ENCODE measurements around the gene TRIM42. TPM values are rescaled to one million over a fixed set of nuclear protein-coding genes. Genes with fewer than 3 reads are reported as not detected.
A peak's percentile ranks its signal among the peaks of the same experiment; 100 is the strongest.

The TRIM42 gene
- total RNA-seq = under 1 TPM in 5 of 8 experiments, not detected in 3; 0.07 to 0.28 (median 0.14) TPM

GRCh38 chr3:140677764-140678163 lies at the start of gene TRIM42:
Gene TRIM42 (plus strand): TSS chr3:140678064. CDS start chr3:140678230, 166 bp downstream.
- no peak for ATAC-seq (replicated peaks in 6 of 8)
- WGBS, 10 experiments = 0 to 100% (median 100%) methylated on average over 1 of the region's 2 CpGs; no CpG with 5 or more reads in 5 of the 10 experiments
- no peak within 1 kb of the TSS for H3K27ac ChIP-seq
- H3K4me3 ChIP-seq = no peak within 1 kb of the TSS
- in situ Hi-C loops (cut with MboI; ENCODE audit: low pct_unique_long_range_greater_than_20kb in 2 of 9, low sequenced_read_pairs in 9 of 9, unreplicated experiment in 9 of 9) = no loop called here
- no peaks in the 10 kb centered on the region for H3K4me1 ChIP-seq (replicated peaks in 1 of 2)

DNA sequence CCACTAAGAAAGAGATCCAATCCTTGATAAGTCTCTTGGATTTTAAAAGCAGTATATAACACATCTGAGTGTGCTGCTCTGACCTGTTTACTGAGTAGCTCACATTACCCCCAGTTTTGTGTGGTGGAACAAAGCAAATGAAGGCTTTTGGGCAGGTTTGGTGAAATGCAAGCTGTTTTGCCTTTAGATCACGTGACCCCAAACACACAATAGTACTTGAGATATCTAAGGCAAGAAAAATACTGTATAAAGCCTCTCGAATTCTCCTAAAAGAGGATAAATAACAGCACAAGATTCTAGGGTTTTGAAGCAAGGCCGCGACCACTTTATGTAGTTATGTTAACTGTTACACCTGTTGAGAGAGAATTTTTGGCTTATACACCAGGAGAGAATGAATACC lies 49.3 kb upstream of the TRIM42 start:
- in situ Hi-C loops (cut with MboI; ENCODE audit: low pct_unique_long_range_greater_than_20kb in 2 of 9, low sequenced_read_pairs in 9 of 9, unreplicated experiment in 9 of 9) = no loop called here
- WGBS, 10 experiments = 0 to 90% (median 52%) methylated on average over 1 to 4 of the region's 4 CpGs; no CpG with 5 or more reads in 2 of the 10 experiments

DNA sequence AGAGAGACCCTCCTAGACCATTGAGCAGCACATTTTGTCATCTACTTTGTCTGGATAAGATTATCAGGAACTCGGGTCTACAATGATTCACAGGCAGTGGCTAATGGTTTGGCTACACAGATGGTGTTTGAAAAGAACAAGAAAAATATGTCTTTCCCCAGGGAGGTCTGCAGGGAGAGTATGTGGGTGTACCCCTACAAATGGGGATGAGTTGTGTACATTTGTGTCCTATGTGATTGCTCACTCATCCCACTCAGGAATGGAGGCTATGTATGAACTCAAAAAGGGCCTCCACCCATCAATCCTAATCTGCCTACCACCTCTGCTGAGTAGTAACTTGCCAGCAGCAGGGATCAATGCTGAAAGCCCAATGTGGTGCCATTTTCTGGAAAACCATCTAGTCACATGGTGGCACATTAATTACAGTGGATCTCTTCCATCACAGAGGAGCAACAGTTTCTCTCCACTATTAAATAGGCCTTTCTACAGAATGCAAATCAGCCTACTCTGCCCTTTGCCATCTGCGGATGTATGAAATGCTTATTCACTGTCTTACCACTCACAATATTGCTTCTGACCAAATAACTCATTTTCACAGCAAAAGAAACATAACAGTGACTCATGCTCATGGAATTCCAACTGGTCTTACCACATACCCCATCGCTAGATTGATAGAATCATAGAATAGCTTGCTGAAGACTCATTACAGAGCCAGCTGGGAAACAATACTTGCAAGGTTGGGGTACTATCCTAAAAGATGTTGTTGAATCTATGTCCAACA lies 48.3 kb upstream of the TRIM42 start:
- 0 to 100% (median 54%) methylated on average over 1 to 3 of the region's 3 CpGs; no CpG with 5 or more reads in 2 of the 10 experiments for WGBS, 10 experiments
- H3K27ac ChIP-seq = no peak overlapping the region
- in situ Hi-C loops (cut with MboI; ENCODE audit: low pct_unique_long_range_greater_than_20kb in 2 of 9, low sequenced_read_pairs in 9 of 9, unreplicated experiment in 9 of 9) = no loop called here
- H3K4me1 ChIP-seq (replicated peaks in 1 of 2) = no peaks in the 10 kb centered on the region
- peak in 6 of 8 experiments; percentile 24 to 95 (median 83) for ATAC-seq (replicated peaks in 6 of 8)
- no peak overlapping the region for H3K4me3 ChIP-seq

More for the DNA sequence above, 49.3 kb upstream of the TRIM42 start:
- Histone ChIP-seq H3K4me3 (no peak overlapping the region), H3K4me1 (replicated peaks in 1 of 2) (no peaks in the 10 kb centered on the region), H3K27ac (no peak overlapping the region)
- ATAC-seq (replicated peaks in 6 of 8) = no peak

DNA sequence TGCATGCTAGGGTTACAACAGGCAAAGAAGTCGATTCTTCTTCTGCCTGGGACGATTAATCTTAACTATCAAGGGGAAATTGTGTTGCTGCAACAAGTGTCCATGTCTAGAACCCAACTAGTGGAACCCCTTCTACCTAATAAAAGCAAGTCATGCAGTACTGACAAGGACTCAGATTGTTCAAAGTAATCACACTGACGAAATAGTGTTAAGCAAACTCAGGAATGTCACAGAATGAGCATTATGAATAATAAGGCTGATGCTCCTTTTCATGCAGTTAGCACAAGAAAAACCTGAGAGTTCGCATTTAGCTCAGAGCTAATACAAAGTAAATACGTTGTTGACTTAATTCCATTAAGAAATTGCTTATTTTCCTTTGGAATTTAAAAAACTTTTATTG lies 47.5 kb upstream of the TRIM42 start:
- WGBS, 10 experiments = 8 to 89% (median 71%) methylated on average over 2 to 5 of the region's 5 CpGs; no CpG with 5 or more reads in 1 of the 10 experiments
- H3K4me3 ChIP-seq = no peak overlapping the region
- no peak overlapping the region for H3K27ac ChIP-seq
- no peak for ATAC-seq (replicated peaks in 6 of 8)
- no peaks in the 10 kb centered on the region for H3K4me1 ChIP-seq (replicated peaks in 1 of 2)
- in situ Hi-C loops (cut with MboI; ENCODE audit: low pct_unique_long_range_greater_than_20kb in 2 of 9, low sequenced_read_pairs in 9 of 9, unreplicated experiment in 9 of 9) = no loop called here

GRCh38 chr3:140630866-140631265 lies 47.0 kb upstream of the TRIM42 start:
- Histone ChIP-seq H3K4me3 (no peak overlapping the region), H3K27ac (no peak overlapping the region), H3K4me1 (replicated peaks in 1 of 2) (no peaks in the 10 kb centered on the region)
- no peak for ATAC-seq (replicated peaks in 6 of 8)
- in situ Hi-C loops (cut with MboI; ENCODE audit: low pct_unique_long_range_greater_than_20kb in 2 of 9, low sequenced_read_pairs in 9 of 9, unreplicated experiment in 9 of 9) = no loop called here

DNA sequence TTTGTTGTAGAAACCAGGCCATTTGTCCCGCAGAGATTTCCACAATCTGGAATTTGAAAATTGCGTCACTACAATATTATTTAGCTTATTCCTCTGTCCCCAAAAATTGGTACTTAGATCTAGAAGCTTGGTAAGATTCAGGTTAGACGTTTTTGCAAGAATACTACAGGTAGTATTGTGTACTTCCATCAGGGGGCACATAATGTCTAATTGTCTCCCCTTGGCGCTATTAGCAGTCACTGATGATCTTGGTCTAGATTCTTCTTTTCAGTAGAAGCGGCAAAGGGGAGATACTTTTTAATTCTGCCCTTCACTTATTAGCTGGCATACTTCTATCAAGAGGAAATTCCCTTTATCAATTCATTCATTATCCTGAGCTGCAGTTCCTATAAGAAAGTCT lies 42.6 kb upstream of the TRIM42 start:
- 0 to 90% (median 70%) methylated on average over 1 to 5 of the region's 5 CpGs for WGBS, 10 experiments
- in situ Hi-C loops (cut with MboI; ENCODE audit: low pct_unique_long_range_greater_than_20kb in 2 of 9, low sequenced_read_pairs in 9 of 9, unreplicated experiment in 9 of 9) = no loop called here
- ATAC-seq (replicated peaks in 6 of 8) = no peak

DNA sequence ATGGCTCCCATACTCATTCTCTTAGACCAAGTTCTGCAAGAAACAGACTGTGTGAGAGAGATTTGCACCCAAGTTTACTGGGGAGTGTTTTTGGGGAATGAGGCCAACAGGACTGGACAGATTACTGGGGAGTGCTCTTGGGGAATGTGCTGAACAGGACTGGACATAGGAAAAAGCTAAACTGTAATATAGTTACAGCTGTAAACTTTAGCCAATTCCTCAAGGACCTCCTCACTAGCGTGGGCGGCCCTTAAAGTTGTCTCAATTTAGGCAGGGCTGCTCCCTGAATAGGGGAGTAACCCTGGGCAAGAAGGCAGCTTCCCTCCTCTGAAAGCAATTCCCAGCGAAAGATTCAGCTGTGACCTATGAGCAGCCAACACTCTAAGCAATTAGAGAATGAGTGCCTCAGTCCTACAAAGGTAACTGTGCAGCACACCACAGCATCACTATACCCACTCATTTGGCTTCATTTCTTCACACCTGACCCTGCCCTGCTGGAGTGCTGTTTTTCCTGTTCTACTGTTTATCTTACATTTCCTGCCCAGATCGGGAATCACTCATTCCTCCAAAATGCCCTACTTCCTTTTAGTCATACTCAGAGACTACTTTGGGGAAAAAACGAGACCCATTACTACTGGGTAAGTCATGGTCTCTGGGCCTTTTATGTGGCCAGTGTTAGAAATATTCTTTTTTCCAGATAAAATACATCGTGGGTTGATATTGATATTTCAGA lies 41.3 kb upstream of the TRIM42 start:
- no peak for ATAC-seq (replicated peaks in 6 of 8)
- Histone ChIP-seq H3K4me3 (no peak overlapping the region), H3K4me1 (replicated peaks in 1 of 2) (no peaks in the 10 kb centered on the region), H3K27ac (no peak overlapping the region)
- in situ Hi-C loops (cut with MboI; ENCODE audit: low pct_unique_long_range_greater_than_20kb in 2 of 9, low sequenced_read_pairs in 9 of 9, unreplicated experiment in 9 of 9) = no loop called here
- 0 to 100% (median 65%) methylated on average over 1 to 6 of the region's 6 CpGs for WGBS, 10 experiments

More for the DNA sequence above, 42.6 kb upstream of the TRIM42 start:
- Histone ChIP-seq H3K27ac (no peak overlapping the region), H3K4me1 (replicated peaks in 1 of 2) (no peaks in the 10 kb centered on the region), H3K4me3 (no peak overlapping the region)

DNA sequence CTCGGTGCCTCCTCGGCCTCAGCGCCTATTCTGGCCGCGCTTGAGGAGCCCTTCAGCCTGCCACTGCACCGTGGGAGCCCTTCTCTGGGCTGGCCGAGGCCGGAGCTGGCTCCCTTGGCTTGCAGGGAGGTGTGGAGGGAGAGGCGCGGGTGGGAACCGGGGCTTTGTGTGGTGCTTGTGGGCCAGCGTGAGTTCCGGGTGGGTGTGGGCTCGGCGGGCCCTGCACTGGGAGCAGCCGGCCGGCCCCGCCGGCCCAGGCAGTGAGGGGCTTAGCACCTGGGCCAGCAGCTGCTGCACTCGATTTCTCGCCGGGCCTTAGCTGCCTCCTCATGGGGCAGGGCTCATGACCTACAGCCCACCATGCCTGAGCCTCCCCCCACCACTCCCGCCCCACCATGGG lies 26.6 kb upstream of the TRIM42 start:
- no peak overlapping the region for H3K4me3 ChIP-seq
- in situ Hi-C loops (cut with MboI; ENCODE audit: low pct_unique_long_range_greater_than_20kb in 2 of 9, low sequenced_read_pairs in 9 of 9, unreplicated experiment in 9 of 9) = no loop called here
- no peak overlapping the region for H3K27ac ChIP-seq
- no peaks in the 10 kb centered on the region for H3K4me1 ChIP-seq (replicated peaks in 1 of 2)
- WGBS, 10 experiments = 90% methylated on average over 2 of the region's 23 CpGs; no CpG with 5 or more reads in 9 of the 10 experiments
- ATAC-seq (replicated peaks in 6 of 8) = no peak

GRCh38 chr3:140655678-140656077 lies 22.2 kb upstream of the TRIM42 start:
- WGBS, 10 experiments = 100% methylated on average over 1 of the region's 1 CpG; no CpG with 5 or more reads in 9 of the 10 experiments
- Histone ChIP-seq H3K4me1 (replicated peaks in 1 of 2) (no peaks in the 10 kb centered on the region), H3K27ac (no peak overlapping the region), H3K4me3 (no peak overlapping the region)
- in situ Hi-C loops (cut with MboI; ENCODE audit: low pct_unique_long_range_greater_than_20kb in 2 of 9, low sequenced_read_pairs in 9 of 9, unreplicated experiment in 9 of 9) = no loop called here
- ATAC-seq (replicated peaks in 6 of 8) = no peak

DNA sequence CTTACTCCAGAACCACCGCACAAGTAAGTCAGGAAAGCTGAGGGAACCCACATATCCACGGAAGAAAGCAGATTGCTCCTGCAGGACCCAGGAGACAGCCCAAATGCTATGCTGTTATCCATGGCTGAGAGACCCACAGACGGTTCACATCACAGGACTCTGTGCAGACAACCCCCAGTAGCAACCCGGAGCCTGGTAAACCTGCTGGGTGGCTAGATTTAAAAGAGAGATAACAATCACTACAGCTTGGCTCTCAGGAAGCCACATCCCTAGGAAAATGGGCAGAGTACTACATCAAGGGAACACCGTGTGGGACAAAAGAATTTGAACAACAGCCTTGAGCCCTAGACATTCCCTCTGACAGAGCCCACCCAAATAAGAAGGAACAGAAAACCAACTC lies 13.8 kb upstream of the TRIM42 start:
- in situ Hi-C loops (cut with MboI; ENCODE audit: low pct_unique_long_range_greater_than_20kb in 2 of 9, low sequenced_read_pairs in 9 of 9, unreplicated experiment in 9 of 9) = no loop called here
- WGBS, 10 experiments = 0 to 100% (median 75%) methylated on average over 1 to 3 of the region's 5 CpGs; no CpG with 5 or more reads in 1 of the 10 experiments
- Histone ChIP-seq H3K4me3 (no peak overlapping the region), H3K4me1 (replicated peaks in 1 of 2) (no peaks in the 10 kb centered on the region), H3K27ac (no peak overlapping the region)
- no peak for ATAC-seq (replicated peaks in 6 of 8)

GRCh38 chr3:140682586-140682985 lies 4.7 kb downstream of the TRIM42 start:
- H3K27ac ChIP-seq = no peak overlapping the region
- in situ Hi-C loops (cut with MboI; ENCODE audit: low pct_unique_long_range_greater_than_20kb in 2 of 9, low sequenced_read_pairs in 9 of 9, unreplicated experiment in 9 of 9) = no loop called here
- WGBS, 10 experiments = 83 to 97% methylated on average over 1 to 17 of the region's 27 CpGs; no CpG with 5 or more reads in 8 of the 10 experiments
- no peaks in the 10 kb centered on the region for H3K4me1 ChIP-seq (replicated peaks in 1 of 2)
- no peak for ATAC-seq (replicated peaks in 6 of 8)
- H3K4me3 ChIP-seq = no peak overlapping the region

DNA sequence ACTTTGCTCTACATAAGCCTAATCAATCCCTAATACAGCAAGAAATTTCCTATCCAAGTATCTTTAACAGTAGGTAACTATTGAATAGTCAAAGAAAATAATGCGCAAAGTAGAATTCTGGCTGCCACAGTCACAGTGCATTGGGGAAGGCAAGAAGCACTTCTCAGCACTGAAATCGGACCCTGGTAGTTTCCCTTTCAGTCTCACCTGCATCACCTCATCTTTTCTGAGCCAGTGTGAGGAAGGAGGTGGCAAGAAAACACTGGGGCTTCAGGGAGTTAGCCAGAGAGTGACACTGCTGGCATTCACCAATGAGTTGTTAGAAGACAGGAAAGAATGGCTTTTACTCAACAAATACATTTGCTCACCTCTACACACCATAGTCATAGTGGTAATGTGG lies 8.3 kb downstream of the TRIM42 start:
- ATAC-seq (replicated peaks in 6 of 8) = no peak
- Histone ChIP-seq H3K4me1 (replicated peaks in 1 of 2) (no peaks in the 10 kb centered on the region), H3K27ac (no peak overlapping the region), H3K4me3 (no peak overlapping the region)
- 0 to 100% (median 56%) methylated on average over 1 to 2 of the region's 2 CpGs; no CpG with 5 or more reads in 1 of the 10 experiments for WGBS, 10 experiments
- in situ Hi-C loops (cut with MboI; ENCODE audit: low pct_unique_long_range_greater_than_20kb in 2 of 9, low sequenced_read_pairs in 9 of 9, unreplicated experiment in 9 of 9) = no loop called here

DNA sequence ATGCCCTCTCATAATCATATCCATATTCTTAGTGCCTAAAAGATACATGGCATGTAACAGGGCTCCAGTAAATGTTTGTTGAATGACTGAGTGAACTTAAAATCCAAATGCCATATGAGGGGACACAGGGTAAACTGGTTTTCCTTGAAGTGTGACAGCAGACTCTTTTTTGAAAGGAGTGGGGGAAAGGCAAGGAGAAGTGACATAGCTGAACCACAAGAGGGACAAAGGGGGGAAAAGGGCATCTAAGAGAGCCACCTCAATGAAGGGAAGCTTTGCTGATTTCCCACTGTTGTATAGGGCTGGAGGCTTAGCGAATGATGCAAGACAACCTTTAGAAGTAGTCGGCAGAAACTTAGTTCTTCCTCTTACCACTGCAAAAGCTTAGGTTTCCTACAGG lies 9.1 kb downstream of the TRIM42 start:
- WGBS, 10 experiments = 6 to 100% (median 85%) methylated on average over 1 to 2 of the region's 2 CpGs; no CpG with 5 or more reads in 2 of the 10 experiments
- no peak overlapping the region for H3K4me3 ChIP-seq
- in situ Hi-C loops (cut with MboI; ENCODE audit: low pct_unique_long_range_greater_than_20kb in 2 of 9, low sequenced_read_pairs in 9 of 9, unreplicated experiment in 9 of 9) = no loop called here
- no peaks in the 10 kb centered on the region for H3K4me1 ChIP-seq (replicated peaks in 1 of 2)
- H3K27ac ChIP-seq = no peak overlapping the region
- ATAC-seq (replicated peaks in 6 of 8) = no peak

Measured in motor neuron (in vitro differentiated cells).